ENCODE results near the gene KLF13.

DNA sequence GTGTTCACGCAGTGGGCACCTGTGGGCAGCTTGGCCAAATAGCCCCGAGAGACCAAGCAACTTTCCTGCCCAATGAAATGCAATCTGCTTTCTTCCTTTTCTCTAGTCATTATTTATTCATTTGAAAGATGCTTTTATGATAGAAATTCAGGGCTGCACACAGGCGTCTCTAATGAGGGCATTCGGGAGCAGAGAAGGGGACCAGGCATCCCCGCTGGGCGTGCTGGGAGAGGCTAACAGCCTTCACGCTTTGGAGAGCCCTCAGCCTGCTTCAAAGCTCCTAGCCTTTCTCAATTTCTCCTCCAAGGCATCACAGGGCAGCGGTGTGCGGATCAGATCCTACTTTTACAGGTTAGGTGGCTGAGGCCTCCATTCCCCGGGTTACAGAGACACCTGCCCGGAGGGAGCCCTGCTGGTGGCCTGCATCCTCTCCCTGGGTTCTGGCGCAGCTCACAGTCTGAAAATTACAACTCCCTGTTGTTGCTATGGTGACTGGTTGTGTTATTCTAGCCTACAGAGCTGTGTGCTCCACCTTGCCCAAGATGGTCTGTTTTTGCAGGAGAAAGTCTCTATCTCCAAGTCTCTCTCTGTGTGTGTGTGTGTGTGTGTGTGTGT lies 21.8 kb upstream of the KLF13 start:
- TF ChIP-seq, protein P1, sequence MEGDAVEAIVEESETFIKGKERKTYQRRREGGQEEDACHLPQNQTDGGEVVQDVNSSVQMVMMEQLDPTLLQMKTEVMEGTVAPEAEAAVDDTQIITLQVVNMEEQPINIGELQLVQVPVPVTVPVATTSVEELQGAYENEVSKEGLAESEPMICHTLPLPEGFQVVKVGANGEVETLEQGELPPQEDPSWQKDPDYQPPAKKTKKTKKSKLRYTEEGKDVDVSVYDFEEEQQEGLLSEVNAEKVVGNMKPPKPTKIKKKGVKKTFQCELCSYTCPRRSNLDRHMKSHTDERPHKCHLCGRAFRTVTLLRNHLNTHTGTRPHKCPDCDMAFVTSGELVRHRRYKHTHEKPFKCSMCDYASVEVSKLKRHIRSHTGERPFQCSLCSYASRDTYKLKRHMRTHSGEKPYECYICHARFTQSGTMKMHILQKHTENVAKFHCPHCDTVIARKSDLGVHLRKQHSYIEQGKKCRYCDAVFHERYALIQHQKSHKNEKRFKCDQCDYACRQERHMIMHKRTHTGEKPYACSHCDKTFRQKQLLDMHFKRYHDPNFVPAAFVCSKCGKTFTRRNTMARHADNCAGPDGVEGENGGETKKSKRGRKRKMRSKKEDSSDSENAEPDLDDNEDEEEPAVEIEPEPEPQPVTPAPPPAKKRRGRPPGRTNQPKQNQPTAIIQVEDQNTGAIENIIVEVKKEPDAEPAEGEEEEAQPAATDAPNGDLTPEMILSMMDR (IDR thresholded peaks at IDR 0.05) = no peak
- TF ChIP-seq POLR2A (IDR thresholded peaks at IDR 0.05) = no peak

Data from body of pancreas (tissue), 4 donors.